Psoas muscle (tissue), 8 donors: ENCODE data around the gene GATB. TPM values are rescaled to one million over a fixed set of nuclear protein-coding genes. Genes with fewer than 3 reads are reported as not detected.

ENCODE experiments used
- ATAC-seq, 4 donors: fragments of 200-7000 bp; cut with Tn5 transposase; one replicate each; pipeline ENCODE4 v1.9.1; 2020; ENCODE audit warnings: moderate library complexity in 3 of 4, mild to moderate bottlenecking in 2 of 4
- DNase-seq, 2 donors: peaks; one replicate each; pipeline ENCODE4 v3.0.0-alpha.2; 2020
- H3K27ac ChIP-seq: fragments of 200-600 bp; one replicate; pipeline ENCODE4 v1.8.0; 2022
- H3K27me3 ChIP-seq, 3 donors: fragments of 200-600 bp in 1 of 3; one replicate each; pipeline versions ENCODE4 v1.6.1 to v1.8.0; 2013 to 2022; ENCODE audit warnings: low read length in 2 of 3, mild to moderate bottlenecking in 2 of 3, moderate library complexity in 1 of 3; ENCODE audit not compliant: insufficient read depth in 3 of 3
- H3K36me3 ChIP-seq, 2 donors: fragments of 200-600 bp in 1 of 2; one replicate each; pipeline versions ENCODE4 v1.6.1 to v1.8.0; 2013 to 2022; ENCODE audit warnings: low read depth in 1 of 2, mild to moderate bottlenecking in 1 of 2, moderate library complexity in 1 of 2; ENCODE audit not compliant: insufficient read depth in 1 of 2
- H3K4me1 ChIP-seq: fragments of 200-600 bp; one replicate; pipeline ENCODE4 v1.8.0; 2022
- H3K4me3 ChIP-seq: fragments of 200-600 bp; one replicate; pipeline ENCODE4 v1.8.0; 2022; ENCODE audit warnings: mild to moderate bottlenecking
- H3K9me3 ChIP-seq: fragments of 200-600 bp; one replicate; pipeline ENCODE4 v1.8.0; 2022
- WGBS, 3 donors: extraction: QIAGEN DNeasy Blood & Tissue Kit; methylation state at CpG; one replicate each; pipeline versions ENCODE4 v1.1.6 to v1.1.7; 2013; 5-methylcytosine and 5-hydroxymethylcytosine counted together
- intact Hi-C, 2 donors: fragments of 100-400 bp; cut with DNase I; formaldehyde crosslinking; loops; one replicate each; pipeline versions ENCODE4 v1.11.0 to v1.14.2; 2022
- polyA plus RNA-seq, 3 donors: library from polyadenylated mRNA; stranded (reverse); fragments of 200-250 nt; gene quantifications; one replicate each; pipeline ENCODE4 v1.2.3, GENCODE V29; 2013
- total RNA-seq, 4 donors: library from RNA; stranded (reverse); fragmentation: NEBNext Ultra II Directional in 2 of 4; extraction: Animal tissue kit (Norgen Biotek cat#: 25700) in 2 of 4; gene quantifications; one replicate each; pipeline versions ENCODE4 v1.2.1 to v1.2.4, GENCODE V29; 2021 to 2023
- TF ChIP-seq, protein P1 (sequence below): fragments of 200-600 bp; IDR thresholded peaks from one replicate; pipeline ENCODE4 v1.8.0; 2022; ENCODE audit warnings: antibody characterized with exemption
- donor health status: healthy with polysubstance abuse.
- donor health status: DM: no; HTN: no; CAD: no; lungs with moderate emphysema.
- donor health status: Bipolar disorder and iron deficiency.
- donor health status: healthy.
- donor health status: DM: yes; HTN: yes; CAD: no.
- donor health status: DM: no; HTN: no; CAD: no.
- donor health status: DM: no; HTN: no; CAD: no.
- donor health status: DM: yes; HTN: yes; CAD: no.

GATB gene
- total and polyA plus RNA-seq, 7 donors, result 22.8 to 36.6 (median 28.3) TPM

DNA sequence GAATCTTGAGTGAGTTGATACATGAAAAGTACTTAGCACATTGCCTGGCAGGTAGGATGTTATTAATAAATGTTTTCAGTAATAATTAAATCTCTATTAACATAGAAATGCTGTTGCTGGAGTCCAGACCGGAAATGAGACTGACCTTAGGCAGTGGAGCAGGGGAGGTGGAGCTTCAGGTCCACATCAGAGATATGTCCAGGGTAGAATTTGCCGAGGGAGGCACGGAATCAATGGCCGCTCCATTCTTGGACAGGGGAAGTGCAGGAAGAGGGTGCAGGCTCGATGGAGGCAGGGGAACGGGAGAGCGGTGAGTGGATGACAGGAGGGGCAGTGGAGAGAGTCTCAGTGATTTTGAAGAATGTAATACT, 107.3 kb downstream of the GATB start:
- 63 to 67% (median 64%) methylated on average over 7 of the region's 7 CpGs for WGBS, 3 donors
- TF ChIP-seq, protein P1, sequence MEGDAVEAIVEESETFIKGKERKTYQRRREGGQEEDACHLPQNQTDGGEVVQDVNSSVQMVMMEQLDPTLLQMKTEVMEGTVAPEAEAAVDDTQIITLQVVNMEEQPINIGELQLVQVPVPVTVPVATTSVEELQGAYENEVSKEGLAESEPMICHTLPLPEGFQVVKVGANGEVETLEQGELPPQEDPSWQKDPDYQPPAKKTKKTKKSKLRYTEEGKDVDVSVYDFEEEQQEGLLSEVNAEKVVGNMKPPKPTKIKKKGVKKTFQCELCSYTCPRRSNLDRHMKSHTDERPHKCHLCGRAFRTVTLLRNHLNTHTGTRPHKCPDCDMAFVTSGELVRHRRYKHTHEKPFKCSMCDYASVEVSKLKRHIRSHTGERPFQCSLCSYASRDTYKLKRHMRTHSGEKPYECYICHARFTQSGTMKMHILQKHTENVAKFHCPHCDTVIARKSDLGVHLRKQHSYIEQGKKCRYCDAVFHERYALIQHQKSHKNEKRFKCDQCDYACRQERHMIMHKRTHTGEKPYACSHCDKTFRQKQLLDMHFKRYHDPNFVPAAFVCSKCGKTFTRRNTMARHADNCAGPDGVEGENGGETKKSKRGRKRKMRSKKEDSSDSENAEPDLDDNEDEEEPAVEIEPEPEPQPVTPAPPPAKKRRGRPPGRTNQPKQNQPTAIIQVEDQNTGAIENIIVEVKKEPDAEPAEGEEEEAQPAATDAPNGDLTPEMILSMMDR, result no peak
- Histone ChIP-seq H3K4me1 (peaks cover 20% of the 10 kb centered on the region), H3K36me3 (peaks cover 0 to 38% of the 10 kb centered on the region in 2 donors), H3K9me3 (no peaks in the 10 kb centered on the region), H3K27ac (peak overlapping the region; percentile 88), H3K4me3 (no peak overlapping the region), H3K27me3 (no peaks in the 10 kb centered on the region)
- DNase-seq, result no peak
- peak; percentile 56 to 65 (median 60) for ATAC-seq
- intact Hi-C loops, result no loop called here

DNA sequence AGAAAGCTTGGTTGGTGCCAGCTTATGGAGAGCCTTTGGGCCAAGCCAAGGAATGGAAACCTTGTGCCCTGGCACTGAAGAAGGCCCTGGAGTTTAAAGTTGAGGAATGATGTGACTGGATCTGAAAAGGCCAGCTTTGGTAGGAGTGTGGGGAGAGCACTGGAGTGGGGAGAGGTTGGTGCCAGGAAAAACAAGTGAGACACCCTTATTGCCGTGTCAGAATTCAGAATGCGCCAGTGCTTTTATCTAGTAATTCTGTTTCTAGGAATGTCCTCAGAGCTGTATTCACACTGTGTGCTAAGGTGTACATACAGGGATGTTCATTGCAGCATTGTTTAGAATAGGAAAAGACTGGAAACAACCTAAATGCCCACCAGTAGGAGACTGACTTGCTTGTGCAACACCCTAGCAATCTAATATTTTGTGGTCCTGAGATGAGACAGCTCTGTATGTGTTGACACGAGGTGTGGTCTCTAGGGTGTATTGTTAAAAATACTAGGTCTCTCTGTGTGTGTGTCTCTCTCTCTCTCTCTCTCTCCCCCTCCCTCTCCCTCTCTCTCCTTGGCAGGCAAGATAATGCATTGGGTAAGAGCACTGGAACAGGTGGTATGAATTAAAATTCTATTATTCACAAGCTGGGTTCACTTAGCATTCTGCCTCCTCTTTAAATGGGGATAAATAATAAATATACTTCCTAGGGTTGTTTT, 107.8 kb downstream of the GATB start:
- Histone ChIP-seq H3K4me3 (no peak overlapping the region), H3K9me3 (no peaks in the 10 kb centered on the region), H3K36me3 (peaks cover 0 to 38% of the 10 kb centered on the region in 2 donors), H3K27me3 (no peaks in the 10 kb centered on the region), H3K27ac (peak overlapping the region; percentile 88), H3K4me1 (peaks cover 20% of the 10 kb centered on the region)
- WGBS, 3 donors, result 20 to 36% (median 29%) methylated on average over 3 of the region's 3 CpGs
- no peak for DNase-seq
- TF ChIP-seq, protein P1, result no peak
- peak; percentile 90 to 92 (median 91) for ATAC-seq
- intact Hi-C loops, result no loop called here

GRCh38 chr4:151651496-151651895, 109.3 kb downstream of the GATB start:
- DNase-seq, result no peak
- intact Hi-C loops, result no loop called here
- 46 to 95% (median 46%) methylated on average over 1 of the region's 1 CpG for WGBS, 3 donors

GRCh38 chr4:151649479-151649878, 111.3 kb downstream of the GATB start:
- no peak for ATAC-seq

More at GRCh38 chr4:151651496-151651895, 109.3 kb downstream of the GATB start:
- H3K36me3 ChIP-seq, result peaks cover 0 to 33% of the 10 kb centered on the region in 2 donors
- H3K27ac ChIP-seq, result peak overlapping the region; percentile 88
- H3K27me3 ChIP-seq, result no peaks in the 10 kb centered on the region
- no peak for ATAC-seq
- TF ChIP-seq, protein P1, result no peak
- H3K9me3 ChIP-seq, result no peaks in the 10 kb centered on the region
- H3K4me1 ChIP-seq, result peaks cover 20% of the 10 kb centered on the region
- no peak overlapping the region for H3K4me3 ChIP-seq

More at GRCh38 chr4:151649479-151649878, 111.3 kb downstream of the GATB start:
- Histone ChIP-seq H3K27ac (no peak overlapping the region), H3K9me3 (no peaks in the 10 kb centered on the region), H3K36me3 (peaks cover 0 to 31% of the 10 kb centered on the region in 2 donors), H3K27me3 (no peaks in the 10 kb centered on the region), H3K4me3 (no peak overlapping the region), H3K4me1 (peaks cover 26% of the 10 kb centered on the region)
- TF ChIP-seq, protein P1, result no peak
- no peak for DNase-seq
- WGBS, 3 donors, result 88 to 93% (median 89%) methylated on average over 13 of the region's 13 CpGs
- intact Hi-C loops, result no loop called here
